ENCODE measurements around the gene GEMIN2.

Gene GEMIN2

GRCh38 chr14:39091716-39092115, 22.4 kb upstream of the GEMIN2 start:
- no peak for TF ChIP-seq TAF1 (IDR thresholded peaks at IDR 0.05; ENCODE audit: low read depth)
- TF ChIP-seq, protein P1, sequence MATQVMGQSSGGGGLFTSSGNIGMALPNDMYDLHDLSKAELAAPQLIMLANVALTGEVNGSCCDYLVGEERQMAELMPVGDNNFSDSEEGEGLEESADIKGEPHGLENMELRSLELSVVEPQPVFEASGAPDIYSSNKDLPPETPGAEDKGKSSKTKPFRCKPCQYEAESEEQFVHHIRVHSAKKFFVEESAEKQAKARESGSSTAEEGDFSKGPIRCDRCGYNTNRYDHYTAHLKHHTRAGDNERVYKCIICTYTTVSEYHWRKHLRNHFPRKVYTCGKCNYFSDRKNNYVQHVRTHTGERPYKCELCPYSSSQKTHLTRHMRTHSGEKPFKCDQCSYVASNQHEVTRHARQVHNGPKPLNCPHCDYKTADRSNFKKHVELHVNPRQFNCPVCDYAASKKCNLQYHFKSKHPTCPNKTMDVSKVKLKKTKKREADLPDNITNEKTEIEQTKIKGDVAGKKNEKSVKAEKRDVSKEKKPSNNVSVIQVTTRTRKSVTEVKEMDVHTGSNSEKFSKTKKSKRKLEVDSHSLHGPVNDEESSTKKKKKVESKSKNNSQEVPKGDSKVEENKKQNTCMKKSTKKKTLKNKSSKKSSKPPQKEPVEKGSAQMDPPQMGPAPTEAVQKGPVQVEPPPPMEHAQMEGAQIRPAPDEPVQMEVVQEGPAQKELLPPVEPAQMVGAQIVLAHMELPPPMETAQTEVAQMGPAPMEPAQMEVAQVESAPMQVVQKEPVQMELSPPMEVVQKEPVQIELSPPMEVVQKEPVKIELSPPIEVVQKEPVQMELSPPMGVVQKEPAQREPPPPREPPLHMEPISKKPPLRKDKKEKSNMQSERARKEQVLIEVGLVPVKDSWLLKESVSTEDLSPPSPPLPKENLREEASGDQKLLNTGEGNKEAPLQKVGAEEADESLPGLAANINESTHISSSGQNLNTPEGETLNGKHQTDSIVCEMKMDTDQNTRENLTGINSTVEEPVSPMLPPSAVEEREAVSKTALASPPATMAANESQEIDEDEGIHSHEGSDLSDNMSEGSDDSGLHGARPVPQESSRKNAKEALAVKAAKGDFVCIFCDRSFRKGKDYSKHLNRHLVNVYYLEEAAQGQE (IDR thresholded peaks at IDR 0.05; ENCODE audit: low read depth): no peak
- TF ChIP-seq YY1 (IDR thresholded peaks at IDR 0.05; ENCODE audit: low read depth): no peak
- TF ChIP-seq EGR1 (IDR thresholded peaks at IDR 0.05): no peak
- no peak for TF ChIP-seq USF1 (IDR thresholded peaks at IDR 0.05)
- no peak for TF ChIP-seq NFIC (IDR thresholded peaks at IDR 0.05)

GRCh38 chr14:39094515-39094914, 19.6 kb upstream of the GEMIN2 start:
- TF ChIP-seq FOXM1 (IDR thresholded peaks at IDR 0.05; ENCODE audit: borderline replicate concordance, low read depth) (no peak), USF1 (IDR thresholded peaks at IDR 0.05) (no peak), MAX (IDR thresholded peaks at IDR 0.05) (no peak), CREB1 (IDR thresholded peaks at IDR 0.05; ENCODE audit: low read depth) (no peak), NFIC (IDR thresholded peaks at IDR 0.05) (no peak), YY1 (IDR thresholded peaks at IDR 0.05; ENCODE audit: low read depth) (no peak), TEAD4 (IDR thresholded peaks at IDR 0.05) (no peak), EGR1 (IDR thresholded peaks at IDR 0.05) (no peak), RAD21 (IDR thresholded peaks at IDR 0.05; ENCODE audit: low read depth) (no peak), CEBPB (IDR thresholded peaks at IDR 0.05) (no peak), TCF12 (IDR thresholded peaks at IDR 0.05; ENCODE audit: low read depth) (no peak), ZBTB7A (IDR thresholded peaks at IDR 0.05; ENCODE audit: low read depth) (no peak), EP300 (IDR thresholded peaks at IDR 0.05; ENCODE audit: borderline replicate concordance) (no peak), TAF1 (IDR thresholded peaks at IDR 0.05; ENCODE audit: low read depth) (no peak)
- TF ChIP-seq, protein P1 (IDR thresholded peaks at IDR 0.05; ENCODE audit: low read depth): no peak

DNA sequence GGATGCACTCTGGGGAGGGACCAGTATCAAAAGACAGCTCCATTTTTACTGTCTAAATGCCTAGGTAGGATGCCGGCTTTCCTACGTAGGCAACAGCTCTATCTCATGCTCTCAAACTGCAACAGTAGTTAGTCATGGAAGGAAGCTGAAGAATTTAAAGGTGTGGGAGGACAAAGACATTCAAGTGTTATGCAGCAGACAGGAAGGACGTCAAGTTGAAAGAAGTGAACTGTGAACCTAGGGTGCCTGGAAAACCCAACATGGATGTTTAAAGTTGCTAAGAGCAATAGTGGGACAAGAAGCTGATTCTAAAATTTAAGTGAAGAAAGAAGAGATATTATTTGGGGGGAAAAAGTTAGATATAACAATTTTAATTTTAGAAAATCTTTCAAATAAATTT, 17.0 kb upstream of the GEMIN2 start:
- TF ChIP-seq CREB1 (IDR thresholded peaks at IDR 0.05; ENCODE audit: low read depth): no peak
- TF ChIP-seq EP300 (IDR thresholded peaks at IDR 0.05; ENCODE audit: borderline replicate concordance): no peak
- TF ChIP-seq, protein P1 (IDR thresholded peaks at IDR 0.05; ENCODE audit: low read depth): no peak
- TF ChIP-seq ZBTB7A (IDR thresholded peaks at IDR 0.05; ENCODE audit: low read depth): no peak
- no peak for TF ChIP-seq MAX (IDR thresholded peaks at IDR 0.05)

GRCh38 chr14:39099748-39100147, 14.4 kb upstream of the GEMIN2 start:
- TF ChIP-seq TEAD4 (IDR thresholded peaks at IDR 0.05): no peak
- no peak for TF ChIP-seq EGR1 (IDR thresholded peaks at IDR 0.05)
- no peak for TF ChIP-seq FOXM1 (IDR thresholded peaks at IDR 0.05; ENCODE audit: borderline replicate concordance, low read depth)
- no peak for TF ChIP-seq EP300 (IDR thresholded peaks at IDR 0.05; ENCODE audit: borderline replicate concordance)

DNA sequence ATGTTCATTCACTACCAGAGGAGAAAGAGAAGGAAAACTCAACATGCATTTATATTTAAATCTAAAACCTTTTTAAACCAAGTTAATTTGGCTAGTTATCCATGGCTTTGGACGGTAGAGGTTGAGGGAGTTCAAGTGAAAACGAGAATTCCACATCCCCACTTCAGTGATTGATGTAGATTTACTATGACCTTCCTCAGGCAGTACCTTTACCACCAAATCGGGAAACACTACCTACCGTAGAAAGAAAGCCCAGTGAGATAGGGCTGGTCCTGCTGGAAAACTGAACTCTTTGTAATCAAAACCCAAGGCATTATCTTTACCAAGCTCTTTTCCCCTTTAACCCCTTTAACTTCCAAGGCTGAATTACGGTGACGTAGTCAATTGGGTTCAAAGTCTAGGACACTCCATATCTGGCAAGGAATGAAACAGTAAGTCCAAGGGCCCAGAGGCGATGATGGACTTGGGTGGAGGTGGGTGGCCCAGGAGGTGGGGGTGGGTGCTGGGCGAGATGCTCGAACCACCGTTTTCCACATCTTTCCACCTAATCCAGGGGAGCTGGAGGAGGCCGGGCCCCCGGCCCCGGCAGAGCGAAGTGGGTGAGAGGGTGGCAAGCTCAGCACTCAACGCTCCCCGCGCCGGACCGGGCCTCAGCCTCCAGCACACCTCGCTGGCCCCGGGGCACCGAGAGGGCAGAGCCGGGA, 11.7 kb upstream of the GEMIN2 start:
- no peak for TF ChIP-seq USF1 (IDR thresholded peaks at IDR 0.05)
- TF ChIP-seq ZBTB7A (IDR thresholded peaks at IDR 0.05; ENCODE audit: low read depth): no peak
- TF ChIP-seq EP300 (IDR thresholded peaks at IDR 0.05; ENCODE audit: borderline replicate concordance): no peak
- no peak for TF ChIP-seq NFIC (IDR thresholded peaks at IDR 0.05)
- no peak for TF ChIP-seq CEBPB (IDR thresholded peaks at IDR 0.05)
- TF ChIP-seq TAF1 (IDR thresholded peaks at IDR 0.05; ENCODE audit: low read depth): no peak
- TF ChIP-seq TEAD4 (IDR thresholded peaks at IDR 0.05): no peak
- TF ChIP-seq TCF12 (IDR thresholded peaks at IDR 0.05; ENCODE audit: low read depth): no peak
- TF ChIP-seq, protein P1 (IDR thresholded peaks at IDR 0.05; ENCODE audit: low read depth): no peak

Measured in Ishikawa (cell line).